Stimulated activated CD8-positive, alpha-beta memory T cell treated with anti-CD3 and anti-CD28 coated beads, Interleukin-4, amount 100 ng/mL, for 24 hours (primary cell): ENCODE data around the gene DAPK1.

ENCODE experiments used
- DNase-seq: peaks from one replicate; pipeline ENCODE4 v3.0.0-alpha.2; 2020; ENCODE audit warnings: low read depth

Gene DAPK1

GRCh38 chr9:87569008-87569509 is 71.4 kb downstream of the DAPK1 start:
- no peak for DNase-seq

- no peak for DNase-seq
Observed at GRCh38 chr9:87569518-87569917, 71.9 kb downstream of the DAPK1 start.

GRCh38 chr9:87570000-87570908 is 72.6 kb downstream of the DAPK1 start:
- DNase-seq: no peak

- no peak for DNase-seq
Observed at GRCh38 chr9:87572719-87573118, 75.1 kb downstream of the DAPK1 start.

GRCh38 chr9:87573841-87574342 is 76.2 kb downstream of the DAPK1 start:
- no peak for DNase-seq

- no peak for DNase-seq
Observed at GRCh38 chr9:87577746-87578145, 80.1 kb downstream of the DAPK1 start.

GRCh38 chr9:87578625-87579024 is 81.0 kb downstream of the DAPK1 start:
- no peak for DNase-seq

- no peak for DNase-seq
Observed at GRCh38 chr9:87579781-87580541, 82.3 kb downstream of the DAPK1 start.

GRCh38 chr9:87580941-87581438 is 83.3 kb downstream of the DAPK1 start:
- DNase-seq: no peak

- DNase-seq: no peak
Observed at GRCh38 chr9:87581513-87581912, 83.8 kb downstream of the DAPK1 start.

GRCh38 chr9:87581949-87582637 is 84.4 kb downstream of the DAPK1 start:
- DNase-seq: no peak

GRCh38 chr9:87584326-87584725 is 86.7 kb downstream of the DAPK1 start:
- no peak for DNase-seq

GRCh38 chr9:87585123-87585855 is 87.6 kb downstream of the DAPK1 start:
- DNase-seq: no peak

GRCh38 chr9:87586731-87587355 is 89.2 kb downstream of the DAPK1 start:
- no peak for DNase-seq

GRCh38 chr9:87587356-87587745 is 89.7 kb downstream of the DAPK1 start:
- no peak for DNase-seq

GRCh38 chr9:87587864-87588263 is 90.2 kb downstream of the DAPK1 start:
- DNase-seq: no peak

GRCh38 chr9:87588339-87588738 is 90.7 kb downstream of the DAPK1 start:
- DNase-seq: no peak

- DNase-seq: no peak
Observed at GRCh38 chr9:87590996-87591395, 93.3 kb downstream of the DAPK1 start.

GRCh38 chr9:87592554-87593358 is 95.1 kb downstream of the DAPK1 start:
- DNase-seq: no peak
